GM19452 (cell line): ENCODE results near the gene NPIPA2.
"Not testable (repeated sequence)": the region's sequence is repeated elsewhere in the genome, so short reads cannot be mapped to it uniquely, and the experiment has no call there.

Source experiments
- ATAC-seq: cut with Tn5 transposase; IDR thresholded peaks from one replicate; pipeline ENCODE4 v1.9.1; 2021; ENCODE audit not compliant: unreplicated experiment

NPIPA2 gene

GRCh38 chr16:14742273-14743128 lies at the start of gene NPIPA2:
TSS of gene NPIPA2 (plus strand) at chr16:14742533. CDS start at chr16:14748066, 5,533 bp downstream.
- ATAC-seq: peak; percentile 98

- ATAC-seq: not testable (repeated sequence)
These were observed 48.2 kb upstream of the NPIPA2 start, which contains the start of gene PLA2G10 for GRCh38 chr16:14694129-14694528. TSS of gene PLA2G10 (minus strand) at chr16:14694308. CDS start at chr16:14694229, 79 bp downstream.

- ATAC-seq: not testable (repeated sequence)
These were observed 40.5 kb upstream of the NPIPA2 start for GRCh38 chr16:14701859-14702258.

- ATAC-seq: not testable (repeated sequence)
These were observed 39.7 kb upstream of the NPIPA2 start for GRCh38 chr16:14702672-14703071.

GRCh38 chr16:14703156-14704011 lies 38.9 kb upstream of the NPIPA2 start, which contains the start of gene NPIPA3:
TSS of gene NPIPA3 (plus strand) at chr16:14703411. CDS start at chr16:14708944, 5,533 bp downstream.
- peak; percentile 94 for ATAC-seq

- ATAC-seq: not testable (repeated sequence)
These were observed 9.1 kb upstream of the NPIPA2 start for GRCh38 chr16:14733233-14733632.

GRCh38 chr16:14740832-14741385 lies 1.4 kb upstream of the NPIPA2 start:
- ATAC-seq: not testable (repeated sequence)

- ATAC-seq: not testable (repeated sequence)
These were observed 539 bp upstream of the NPIPA2 start for GRCh38 chr16:14741794-14742193.

- not testable (repeated sequence) for ATAC-seq
These were observed 31.3 kb downstream of the NPIPA2 start for GRCh38 chr16:14773654-14774053.

GRCh38 chr16:14775624-14776023 lies 33.3 kb downstream of the NPIPA2 start:
- not testable (repeated sequence) for ATAC-seq

- not testable (repeated sequence) for ATAC-seq
These were observed 34.4 kb downstream of the NPIPA2 start for GRCh38 chr16:14776763-14777162.

DNA sequence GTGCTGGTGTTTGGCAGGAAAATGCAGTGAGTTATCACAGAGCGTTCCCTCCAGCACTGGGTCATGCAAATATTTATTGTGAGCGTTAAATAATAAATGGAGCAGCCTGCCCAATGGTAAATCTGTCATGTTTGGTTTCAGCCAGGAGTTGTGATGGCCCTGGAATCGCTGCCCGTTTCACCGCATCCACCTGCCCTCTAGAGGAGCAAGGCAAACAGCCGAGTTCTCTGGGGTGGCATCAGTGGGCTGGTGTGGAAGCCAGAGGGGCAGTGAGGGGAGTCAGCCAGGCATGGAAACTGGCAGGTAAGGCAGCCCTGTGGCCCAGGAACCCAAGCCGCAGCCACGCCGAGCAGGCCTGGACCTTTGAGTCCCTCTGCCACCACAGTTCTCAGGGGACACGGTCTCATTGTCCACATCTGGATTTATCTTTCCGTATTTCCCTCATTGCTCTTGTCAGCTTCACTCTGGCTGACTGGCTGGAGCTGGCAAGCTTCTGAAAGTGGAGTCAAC lies 37.1 kb downstream of the NPIPA2 start:
- ATAC-seq: not testable (repeated sequence)

GRCh38 chr16:14786180-14786579 lies 43.8 kb downstream of the NPIPA2 start:
- ATAC-seq: not testable (repeated sequence)

DNA sequence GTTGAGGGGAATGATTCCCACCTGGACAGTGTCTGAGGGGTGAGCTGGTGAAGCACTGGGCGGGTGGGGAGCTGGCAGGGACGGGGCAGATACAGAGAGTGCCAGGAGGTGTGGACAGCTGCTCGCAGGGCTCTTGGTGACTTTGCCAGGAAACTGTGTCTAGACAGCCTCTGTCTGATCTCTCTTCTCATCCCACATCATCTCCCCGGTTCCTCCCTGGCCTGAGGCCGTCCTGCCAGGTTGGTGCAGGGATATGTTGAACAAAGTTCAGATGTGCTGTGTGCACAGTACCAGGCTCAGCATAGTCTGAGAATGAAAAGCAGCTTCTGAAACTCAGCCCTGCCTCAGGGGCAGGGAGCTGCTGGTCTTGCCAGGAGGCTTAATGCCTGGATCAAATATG lies 47.2 kb downstream of the NPIPA2 start:
- not testable (repeated sequence) for ATAC-seq

- ATAC-seq: not testable (repeated sequence)
These were observed 48.1 kb downstream of the NPIPA2 start for GRCh38 chr16:14790320-14790956.

DNA sequence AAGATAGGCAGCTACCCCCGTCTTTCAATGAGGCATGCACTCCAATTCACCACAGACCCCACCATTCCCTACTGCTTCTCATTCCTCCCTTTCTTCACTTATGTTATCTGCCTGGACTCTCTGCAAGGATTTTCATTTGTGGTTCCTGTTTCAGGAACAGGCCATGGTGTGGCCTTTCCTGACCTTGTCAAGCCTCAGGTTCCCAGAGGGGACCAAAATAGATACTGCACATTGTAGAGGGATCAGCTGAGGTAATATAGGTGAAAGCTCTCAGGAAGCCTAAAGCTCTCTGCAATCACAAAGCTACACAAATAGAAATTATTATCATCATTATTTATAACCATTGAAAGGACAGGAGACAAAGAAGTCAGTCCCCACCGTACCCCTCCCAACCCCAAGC lies 50.6 kb downstream of the NPIPA2 start:
- not testable (repeated sequence) for ATAC-seq

DNA sequence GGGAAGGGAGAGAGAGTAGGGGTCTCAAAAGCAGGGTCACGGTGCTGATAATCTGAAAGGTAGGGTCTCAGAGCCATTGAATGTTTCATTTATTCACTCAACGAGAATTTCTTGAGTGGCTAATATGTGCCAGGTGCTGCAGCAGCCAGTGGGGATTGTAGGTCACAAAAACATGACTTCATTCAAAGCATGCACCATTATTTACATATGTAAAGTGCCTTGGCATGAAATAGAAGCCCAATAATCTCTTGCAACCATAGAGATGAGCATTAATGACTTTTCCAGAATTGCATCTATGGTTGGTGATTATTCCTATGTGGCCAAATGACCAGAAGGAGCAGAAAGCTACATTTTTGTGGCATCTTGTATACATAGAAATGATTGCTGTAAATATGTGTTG lies 55.2 kb downstream of the NPIPA2 start:
- not testable (repeated sequence) for ATAC-seq

GRCh38 chr16:14803577-14803976 lies 61.2 kb downstream of the NPIPA2 start:
- ATAC-seq: not testable (repeated sequence)

DNA sequence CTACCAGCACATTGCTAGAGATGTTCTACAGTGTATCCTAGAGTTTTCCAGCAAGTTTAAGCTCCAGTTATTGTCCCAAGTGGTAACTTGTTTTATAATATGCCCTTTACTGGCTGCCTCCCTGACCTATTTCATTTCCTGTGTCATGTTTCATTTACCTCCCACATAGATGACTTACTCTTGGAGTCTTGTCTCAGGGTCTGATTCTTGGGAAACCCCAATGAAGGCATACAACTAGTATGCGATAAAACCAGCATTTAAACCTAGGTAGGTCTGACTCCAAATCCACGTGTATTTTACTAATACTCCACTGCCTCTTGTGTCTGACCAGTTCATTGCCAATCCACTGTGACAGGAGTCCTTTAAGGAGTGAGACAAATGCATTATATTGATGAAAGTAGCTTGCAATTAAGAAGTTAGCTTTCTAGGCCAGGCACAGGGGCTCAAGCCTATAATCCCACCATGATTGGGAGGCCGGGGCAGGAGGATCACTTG lies 64.9 kb downstream of the NPIPA2 start:
- ATAC-seq: not testable (repeated sequence)

DNA sequence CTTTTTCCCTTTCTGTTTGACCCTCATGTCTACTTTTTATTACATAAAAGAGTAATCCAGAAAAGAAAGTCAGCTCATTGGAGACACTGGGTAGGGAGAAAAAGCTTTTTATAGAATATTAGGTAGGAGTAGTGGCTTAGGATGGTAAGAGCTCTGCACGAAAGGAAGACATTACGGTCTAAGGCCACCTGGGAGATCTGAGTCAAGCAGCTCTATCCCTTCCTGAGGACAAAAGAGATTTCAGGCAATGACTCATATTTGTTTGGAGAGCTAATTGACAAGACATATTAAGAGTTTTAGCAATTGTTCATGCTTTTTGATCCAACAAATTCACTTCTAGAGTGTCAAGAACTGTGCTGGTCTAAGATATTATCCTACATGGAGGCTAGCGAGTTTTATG lies 71.6 kb downstream of the NPIPA2 start:
- ATAC-seq: not testable (repeated sequence)
